Measurements from ENCODE around the gene COL4A6. TPM values are rescaled to one million over a fixed set of nuclear protein-coding genes. Genes with fewer than 3 reads are reported as not detected.
"Not testable (repeated sequence)": the region's sequence is repeated elsewhere in the genome, so short reads cannot be mapped to it uniquely, and the experiment has no call there.

The COL4A6 gene
- total RNA-seq, 3 donors from 2014 or later: 0.05 TPM; not detected in 2

DNA sequence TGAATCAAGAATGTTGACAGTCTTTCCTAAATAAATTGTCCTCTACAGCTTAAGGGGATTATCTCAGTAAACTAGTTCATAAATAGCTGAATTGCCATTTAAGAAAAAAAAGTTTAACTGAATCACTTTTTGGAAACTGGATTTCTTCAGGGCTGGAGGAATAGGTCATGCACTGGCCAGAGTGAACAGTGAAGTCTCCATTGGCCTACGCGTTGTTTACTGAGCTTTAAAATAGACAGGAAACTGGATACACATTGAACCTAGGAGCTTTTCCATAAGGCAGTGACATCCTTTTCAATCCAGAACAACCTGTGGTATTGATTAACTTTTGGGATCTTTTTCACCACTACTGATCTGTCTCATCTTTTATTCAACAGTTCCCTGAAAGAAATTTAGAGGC lies 58.0 kb downstream of the COL4A6 start:
- no peaks in the 10 kb centered on the region for H3K36me3 Mint-ChIP-seq (ENCODE audit: insufficient read depth)
- H3K4me3 Mint-ChIP-seq: no peak overlapping the region
- no peak for ATAC-seq

DNA sequence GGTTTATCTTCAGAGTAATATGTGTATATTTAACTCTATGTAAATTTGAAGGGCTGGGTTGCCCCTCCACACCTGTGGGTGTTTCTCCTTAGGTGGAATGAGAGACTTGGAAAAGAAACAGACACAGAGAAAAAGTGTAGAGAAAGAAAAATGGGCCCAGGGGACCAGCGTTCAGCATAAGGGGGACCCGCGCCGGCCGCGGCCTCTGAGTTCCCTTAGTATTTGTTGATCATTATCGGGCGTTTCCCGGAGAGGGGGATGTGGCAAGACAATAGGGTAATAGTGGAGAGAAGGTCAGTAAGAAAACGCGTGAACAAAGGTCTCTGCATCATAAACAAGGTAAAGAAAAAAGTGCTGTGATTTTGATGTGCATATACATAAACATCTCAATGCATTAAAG lies 61.4 kb downstream of the COL4A6 start:
- not testable (repeated sequence) for ATAC-seq; H3K36me3 Mint-ChIP-seq (ENCODE audit: insufficient read depth); H3K27me3 Mint-ChIP-seq (ENCODE audit: low read depth); H3K4me3 Mint-ChIP-seq; DNase-seq; H3K4me1 Mint-ChIP-seq (ENCODE audit: low read depth); H3K9me3 Mint-ChIP-seq

More for the DNA sequence above, 58.0 kb downstream of the COL4A6 start:
- H3K9me3 Mint-ChIP-seq: no peaks in the 10 kb centered on the region
- H3K4me1 Mint-ChIP-seq (ENCODE audit: low read depth): no peaks in the 10 kb centered on the region
- no peaks in the 10 kb centered on the region for H3K27me3 Mint-ChIP-seq (ENCODE audit: low read depth)
- no peak for DNase-seq

DNA sequence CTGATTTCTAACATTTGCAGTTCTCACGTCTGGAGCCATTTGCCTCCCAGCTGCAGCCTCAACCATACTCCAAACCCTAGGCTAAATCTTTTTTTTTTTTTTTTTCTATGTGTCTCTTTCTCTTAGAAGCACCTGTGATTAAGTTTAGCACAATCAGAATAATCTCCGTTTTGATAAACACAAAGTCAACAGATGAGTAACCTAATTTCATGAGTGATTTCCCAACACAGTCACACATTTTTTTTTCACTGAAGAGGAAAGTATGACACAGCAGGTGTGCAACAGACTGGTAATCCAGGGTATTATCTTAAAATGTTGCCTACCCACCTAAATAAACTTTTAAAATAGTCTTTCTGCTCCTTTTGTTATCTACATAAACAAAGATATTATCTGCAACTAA lies 62.6 kb downstream of the COL4A6 start:
- not testable (repeated sequence) for H3K27me3 Mint-ChIP-seq (ENCODE audit: low read depth); DNase-seq; H3K36me3 Mint-ChIP-seq (ENCODE audit: insufficient read depth); ATAC-seq; H3K4me3 Mint-ChIP-seq; H3K9me3 Mint-ChIP-seq; H3K4me1 Mint-ChIP-seq (ENCODE audit: low read depth)

- H3K4me1 Mint-ChIP-seq (ENCODE audit: low read depth): no peaks in the 10 kb centered on the region
- H3K9me3 Mint-ChIP-seq: no peaks in the 10 kb centered on the region
- no peaks in the 10 kb centered on the region for H3K27me3 Mint-ChIP-seq (ENCODE audit: low read depth)
- DNase-seq (no peak), ATAC-seq (no peak)
- no peaks in the 10 kb centered on the region for H3K36me3 Mint-ChIP-seq (ENCODE audit: insufficient read depth)
- H3K4me3 Mint-ChIP-seq: no peak overlapping the region
These were observed 71.4 kb downstream of the COL4A6 start for GRCh38 chrX:108366644-108367406.

DNA sequence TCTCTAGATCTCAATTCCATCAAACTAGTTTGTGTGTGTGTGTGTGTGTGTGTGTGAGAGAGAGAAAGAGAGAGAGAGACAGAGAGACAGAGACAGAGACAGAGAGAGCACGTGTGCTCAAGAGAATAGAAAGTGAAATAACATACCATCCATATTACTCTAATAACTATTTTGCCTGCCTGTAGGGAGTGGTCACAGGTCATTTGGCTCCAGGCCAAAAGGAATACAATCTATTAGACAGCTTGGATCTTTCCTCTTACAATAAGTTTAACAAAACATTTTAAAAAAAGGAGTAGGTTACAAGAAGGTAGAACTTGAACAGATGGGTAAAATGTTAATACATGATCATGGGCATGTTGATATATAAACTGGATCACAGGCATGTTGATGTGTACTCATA lies 76.2 kb downstream of the COL4A6 start:
- no peak for ATAC-seq
- H3K36me3 Mint-ChIP-seq (ENCODE audit: insufficient read depth): no peaks in the 10 kb centered on the region
- no peaks in the 10 kb centered on the region for H3K9me3 Mint-ChIP-seq
- no peak overlapping the region for H3K4me3 Mint-ChIP-seq
- no peaks in the 10 kb centered on the region for H3K4me1 Mint-ChIP-seq (ENCODE audit: low read depth)
- no peak for DNase-seq
- H3K27me3 Mint-ChIP-seq (ENCODE audit: low read depth): no peaks in the 10 kb centered on the region

DNA sequence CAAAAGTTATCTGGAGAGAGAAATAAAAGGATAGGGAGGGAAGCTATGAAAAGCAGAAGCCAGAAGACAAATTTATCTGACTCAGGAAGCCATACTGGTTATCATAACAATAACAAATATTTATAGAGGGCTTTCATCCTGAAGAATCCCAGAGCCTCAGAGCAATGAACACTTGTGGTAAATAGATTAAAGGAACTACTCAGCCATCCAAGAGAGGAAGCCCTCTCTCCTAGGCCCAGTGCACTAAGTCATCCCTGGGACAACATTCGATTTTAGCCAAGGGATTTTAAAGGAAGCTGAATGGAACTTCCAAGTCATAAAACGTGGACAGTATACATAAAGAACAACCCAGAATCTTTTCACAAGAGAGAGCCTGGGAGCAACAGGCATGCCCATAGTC lies 76.9 kb downstream of the COL4A6 start:
- no peak for DNase-seq
- no peak overlapping the region for H3K4me3 Mint-ChIP-seq
- H3K4me1 Mint-ChIP-seq (ENCODE audit: low read depth): no peaks in the 10 kb centered on the region
- H3K9me3 Mint-ChIP-seq: no peaks in the 10 kb centered on the region
- no peaks in the 10 kb centered on the region for H3K27me3 Mint-ChIP-seq (ENCODE audit: low read depth)
- H3K36me3 Mint-ChIP-seq (ENCODE audit: insufficient read depth): no peaks in the 10 kb centered on the region
- ATAC-seq: no peak

- H3K27me3 Mint-ChIP-seq (ENCODE audit: low read depth): no peaks in the 10 kb centered on the region
- H3K36me3 Mint-ChIP-seq (ENCODE audit: insufficient read depth): no peaks in the 10 kb centered on the region
- no peaks in the 10 kb centered on the region for H3K4me1 Mint-ChIP-seq (ENCODE audit: low read depth)
- H3K9me3 Mint-ChIP-seq: no peaks in the 10 kb centered on the region
- ATAC-seq (no peak), DNase-seq (no peak)
- H3K4me3 Mint-ChIP-seq: no peak overlapping the region
These were observed 78.2 kb downstream of the COL4A6 start for GRCh38 chrX:108359806-108360602.

GRCh38 chrX:108353452-108353851 lies 84.8 kb downstream of the COL4A6 start:
- Mint-ChIP-seq H3K4me1 (ENCODE audit: low read depth) (no peaks in the 10 kb centered on the region), H3K27me3 (ENCODE audit: low read depth) (no peaks in the 10 kb centered on the region), H3K4me3 (no peak overlapping the region), H3K9me3 (no peaks in the 10 kb centered on the region), H3K36me3 (ENCODE audit: insufficient read depth) (no peaks in the 10 kb centered on the region)
- ATAC-seq (no peak), DNase-seq (no peak)

GRCh38 chrX:108349210-108349609 lies 89.0 kb downstream of the COL4A6 start:
- no peaks in the 10 kb centered on the region for H3K4me1 Mint-ChIP-seq (ENCODE audit: low read depth)
- no peak for ATAC-seq
- no peaks in the 10 kb centered on the region for H3K9me3 Mint-ChIP-seq
- no peaks in the 10 kb centered on the region for H3K27me3 Mint-ChIP-seq (ENCODE audit: low read depth)
- no peak for DNase-seq
- H3K4me3 Mint-ChIP-seq: no peak overlapping the region
- no peaks in the 10 kb centered on the region for H3K36me3 Mint-ChIP-seq (ENCODE audit: insufficient read depth)

DNA sequence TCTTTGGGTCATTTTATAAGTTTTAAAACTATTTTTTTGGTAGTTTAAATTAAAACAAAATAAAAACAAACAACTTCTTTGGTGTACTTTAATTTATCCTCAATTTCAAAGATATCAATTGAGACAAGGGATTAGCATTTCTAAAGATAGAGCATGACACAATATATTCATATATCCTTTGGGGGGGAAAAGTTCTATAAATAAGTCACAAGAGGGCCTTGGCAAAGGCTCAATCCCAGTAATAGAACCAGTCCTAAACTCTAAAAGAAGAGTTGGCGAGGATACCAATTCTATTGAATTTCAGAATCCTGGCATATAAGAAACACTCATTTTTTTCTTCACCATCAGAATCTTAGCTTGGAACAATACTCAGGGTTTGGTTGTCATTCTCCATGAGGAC lies 89.7 kb downstream of the COL4A6 start:
- no peaks in the 10 kb centered on the region for H3K36me3 Mint-ChIP-seq (ENCODE audit: insufficient read depth)
- DNase-seq (no peak), ATAC-seq (no peak)
- no peaks in the 10 kb centered on the region for H3K4me1 Mint-ChIP-seq (ENCODE audit: low read depth)
- no peak overlapping the region for H3K4me3 Mint-ChIP-seq
- H3K27me3 Mint-ChIP-seq (ENCODE audit: low read depth): no peaks in the 10 kb centered on the region
- H3K9me3 Mint-ChIP-seq: no peaks in the 10 kb centered on the region

DNA sequence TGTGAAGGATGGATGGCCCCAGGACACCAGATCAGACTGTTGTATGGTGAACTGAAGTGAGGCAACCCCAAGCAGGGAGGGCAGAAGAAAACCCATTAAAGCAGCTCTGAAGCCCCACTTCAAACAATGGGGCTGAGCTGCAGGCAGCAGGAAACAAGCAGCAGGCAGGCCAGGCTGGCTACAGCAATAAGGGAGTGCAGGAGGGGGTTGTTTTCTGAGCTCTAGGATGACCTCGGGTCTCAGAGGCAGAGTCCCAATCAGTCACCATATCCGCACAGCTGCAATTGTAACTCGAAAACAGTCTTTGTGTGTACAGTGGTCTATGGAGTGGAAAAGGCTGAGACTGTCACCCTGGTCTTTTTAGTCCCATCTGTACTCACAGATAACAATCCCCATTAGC lies 90.4 kb downstream of the COL4A6 start:
- no peaks in the 10 kb centered on the region for H3K9me3 Mint-ChIP-seq
- H3K4me1 Mint-ChIP-seq (ENCODE audit: low read depth): no peaks in the 10 kb centered on the region
- no peaks in the 10 kb centered on the region for H3K27me3 Mint-ChIP-seq (ENCODE audit: low read depth)
- no peak overlapping the region for H3K4me3 Mint-ChIP-seq
- no peak for ATAC-seq
- H3K36me3 Mint-ChIP-seq (ENCODE audit: insufficient read depth): no peaks in the 10 kb centered on the region
- no peak for DNase-seq

- H3K9me3 Mint-ChIP-seq: no peaks in the 10 kb centered on the region
- ATAC-seq (no peak), DNase-seq (no peak)
- no peak overlapping the region for H3K4me3 Mint-ChIP-seq
- no peaks in the 10 kb centered on the region for H3K36me3 Mint-ChIP-seq (ENCODE audit: insufficient read depth)
- no peaks in the 10 kb centered on the region for H3K4me1 Mint-ChIP-seq (ENCODE audit: low read depth)
- no peaks in the 10 kb centered on the region for H3K27me3 Mint-ChIP-seq (ENCODE audit: low read depth)
These were observed 94.0 kb downstream of the COL4A6 start for GRCh38 chrX:108344216-108344615.

DNA sequence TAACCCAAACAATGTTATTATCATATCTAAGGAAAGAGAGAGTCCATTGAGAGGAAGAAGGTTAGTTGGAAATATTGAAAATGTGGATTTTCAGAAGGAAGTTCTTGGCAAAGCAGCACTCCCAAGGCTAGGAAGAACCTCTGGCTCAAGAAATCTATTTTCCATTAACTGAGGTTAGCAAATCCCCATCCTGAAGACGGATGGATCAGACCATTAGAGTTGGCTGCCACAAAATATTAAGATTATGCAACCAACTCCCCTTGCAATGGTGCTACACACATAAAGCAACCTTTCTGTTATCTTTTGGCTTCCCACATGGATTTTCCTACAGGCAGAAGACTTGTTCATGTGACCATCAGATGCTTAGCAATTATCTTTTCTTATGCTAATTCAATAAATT lies 96.3 kb downstream of the COL4A6 start:
- H3K27me3 Mint-ChIP-seq (ENCODE audit: low read depth): no peaks in the 10 kb centered on the region
- no peak for DNase-seq
- no peaks in the 10 kb centered on the region for H3K4me1 Mint-ChIP-seq (ENCODE audit: low read depth)
- no peak overlapping the region for H3K4me3 Mint-ChIP-seq
- no peaks in the 10 kb centered on the region for H3K9me3 Mint-ChIP-seq
- H3K36me3 Mint-ChIP-seq (ENCODE audit: insufficient read depth): no peaks in the 10 kb centered on the region
- ATAC-seq: no peak

GRCh38 chrX:108332281-108332680 lies 105.9 kb downstream of the COL4A6 start:
- Mint-ChIP-seq H3K27me3 (ENCODE audit: low read depth) (no peaks in the 10 kb centered on the region), H3K9me3 (no peaks in the 10 kb centered on the region), H3K4me3 (no peak overlapping the region), H3K4me1 (ENCODE audit: low read depth) (no peaks in the 10 kb centered on the region), H3K36me3 (ENCODE audit: insufficient read depth) (no peaks in the 10 kb centered on the region)
- DNase-seq (no peak), ATAC-seq (no peak)
